Measurements from ENCODE around the gene ADAM19. TPM values are rescaled to one million over a fixed set of nuclear protein-coding genes. Genes with fewer than 3 reads are reported as not detected.
A peak's percentile ranks its signal among the peaks of the same experiment; 100 is the strongest.

ADAM19 gene
- total RNA-seq, 6 experiments from 2014 or later, result 75.4 to 152 (median 83.2) TPM

DNA sequence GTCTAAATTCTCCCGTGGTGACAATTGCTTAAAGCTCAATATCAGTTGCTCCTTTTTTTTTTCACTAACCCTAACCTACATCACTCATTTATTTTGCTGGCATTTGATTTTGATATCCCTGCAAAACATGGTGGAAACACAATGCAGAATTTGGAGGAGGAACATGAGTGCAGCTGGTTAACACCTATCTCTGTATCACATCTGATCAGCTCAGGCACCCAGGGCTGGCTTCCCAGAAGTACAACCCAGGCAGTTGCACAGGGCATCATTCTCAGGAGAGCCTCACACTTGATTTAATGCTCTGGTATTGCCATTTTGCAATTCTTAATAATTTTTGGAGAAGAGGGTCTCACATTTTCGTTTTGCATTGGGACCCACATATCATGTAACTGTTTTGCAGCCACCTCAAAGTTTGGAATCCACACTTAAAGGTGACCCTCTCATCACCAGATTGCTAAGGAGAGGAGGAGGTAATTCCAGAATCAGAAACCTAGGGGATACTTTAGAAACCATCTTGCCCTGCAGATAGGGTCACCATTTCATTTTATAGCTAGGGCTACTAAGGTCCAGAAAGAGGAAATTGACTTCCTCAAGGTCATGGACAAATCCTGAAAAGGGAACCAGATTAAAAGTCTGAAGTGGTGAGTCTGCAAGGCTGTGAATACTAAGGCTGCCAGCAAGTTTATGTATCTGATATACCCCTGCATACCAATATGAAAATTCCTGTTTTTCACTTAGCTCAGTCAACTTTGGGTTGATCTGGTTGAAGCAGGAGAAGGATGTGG, 19.3 kb upstream of the ADAM19 start:
- no peak overlapping the region for H3K27ac Mint-ChIP-seq
- no peak for TF ChIP-seq CTCF (IDR thresholded peaks at IDR 0.05)
- H3K4me3 Mint-ChIP-seq, result no peak overlapping the region
- no peaks in the 10 kb centered on the region; the same call in 1 of the 2 replicates for H3K27me3 Mint-ChIP-seq (ENCODE audit: insufficient read depth)
- peaks cover 7% of the 10 kb centered on the region; the same call in 1 of the 2 replicates for H3K36me3 Mint-ChIP-seq (ENCODE audit: low read depth)
- no peak for DNase-seq
- H3K9me3 Mint-ChIP-seq, result no peaks in the 10 kb centered on the region
- peaks cover 66% of the 10 kb centered on the region for H3K4me1 Mint-ChIP-seq (ENCODE audit: low read depth)

DNA sequence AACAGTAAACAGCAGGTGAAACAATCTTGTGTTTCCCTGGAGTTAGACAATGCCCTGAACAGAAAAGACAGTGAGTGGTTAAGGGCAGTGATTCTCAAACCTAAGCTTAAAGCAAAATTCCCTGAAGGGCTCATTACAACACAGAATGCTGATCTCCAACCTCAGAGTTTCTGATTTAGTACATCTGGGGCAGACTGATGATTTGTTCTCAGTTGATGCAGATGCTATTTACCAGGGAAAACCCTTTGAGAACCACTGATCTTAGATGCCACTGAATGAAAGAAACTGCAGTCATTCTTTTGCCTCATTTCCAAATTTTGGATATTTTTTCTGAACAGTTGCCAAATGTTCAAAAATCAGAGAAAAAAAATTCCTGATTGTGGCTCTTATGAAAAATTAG, 18.7 kb upstream of the ADAM19 start:
- no peak for DNase-seq
- H3K9me3 Mint-ChIP-seq, result no peaks in the 10 kb centered on the region
- H3K27me3 Mint-ChIP-seq (ENCODE audit: insufficient read depth), result no peaks in the 10 kb centered on the region; the same call in 1 of the 2 replicates
- no peak for TF ChIP-seq CTCF (IDR thresholded peaks at IDR 0.05)
- no peak overlapping the region for H3K4me3 Mint-ChIP-seq
- H3K27ac Mint-ChIP-seq, result no peak overlapping the region
- H3K4me1 Mint-ChIP-seq (ENCODE audit: low read depth), result peaks cover 70% of the 10 kb centered on the region
- H3K36me3 Mint-ChIP-seq (ENCODE audit: low read depth), result peaks cover 7% of the 10 kb centered on the region; the same call in 1 of the 2 replicates

- H3K4me3 Mint-ChIP-seq, result no peak overlapping the region
- peaks cover 62% of the 10 kb centered on the region for H3K4me1 Mint-ChIP-seq (ENCODE audit: low read depth)
- H3K36me3 Mint-ChIP-seq (ENCODE audit: low read depth), result peaks cover 7% of the 10 kb centered on the region; the same call in 1 of the 2 replicates
- H3K9me3 Mint-ChIP-seq, result no peaks in the 10 kb centered on the region
- no peak for TF ChIP-seq CTCF (IDR thresholded peaks at IDR 0.05)
- H3K27me3 Mint-ChIP-seq (ENCODE audit: insufficient read depth), result no peaks in the 10 kb centered on the region; the same call in 1 of the 2 replicates
- H3K27ac Mint-ChIP-seq, result no peak overlapping the region
- no peak for DNase-seq
Observed at GRCh38 chr5:157593052-157593757, 17.6 kb upstream of the ADAM19 start.

- H3K27me3 Mint-ChIP-seq (ENCODE audit: insufficient read depth), result no peaks in the 10 kb centered on the region; the same call in 1 of the 2 replicates
- peak overlapping the region; percentile 10; the same call in 1 of the 2 replicates for H3K27ac Mint-ChIP-seq
- H3K36me3 Mint-ChIP-seq (ENCODE audit: low read depth), result peaks cover 7% of the 10 kb centered on the region; the same call in 1 of the 2 replicates
- TF ChIP-seq CTCF (IDR thresholded peaks at IDR 0.05), result no peak
- peak overlapping the region; percentile 32; the same call in 1 of the 2 replicates for H3K4me3 Mint-ChIP-seq
- H3K4me1 Mint-ChIP-seq (ENCODE audit: low read depth), result peaks cover 59% of the 10 kb centered on the region
- no peak for DNase-seq
- no peaks in the 10 kb centered on the region for H3K9me3 Mint-ChIP-seq
Observed at GRCh38 chr5:157592594-157592993, 17.0 kb upstream of the ADAM19 start.

DNA sequence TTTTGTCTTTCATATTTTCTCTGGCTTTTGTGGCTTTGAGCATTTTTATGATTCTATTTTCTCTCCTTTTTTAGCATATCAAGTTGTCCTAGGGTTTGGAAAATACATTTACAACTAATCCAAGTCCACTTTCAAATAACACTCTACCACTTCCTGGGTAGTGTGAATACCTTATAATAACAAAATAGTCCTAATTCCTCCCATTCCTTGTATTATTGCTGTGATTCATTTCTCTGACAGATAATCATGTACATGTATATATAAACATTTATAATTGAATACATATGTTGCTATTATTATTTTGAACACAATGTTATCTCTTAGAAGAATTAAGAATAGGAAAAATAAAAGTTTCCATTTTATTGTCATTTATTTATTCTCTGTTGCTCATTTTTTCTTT, 14.9 kb upstream of the ADAM19 start:
- H3K4me3 Mint-ChIP-seq, result peak overlapping the region; percentile 38; the same call in 1 of the 2 replicates
- peaks cover 7% of the 10 kb centered on the region; the same call in 1 of the 2 replicates for H3K36me3 Mint-ChIP-seq (ENCODE audit: low read depth)
- DNase-seq, result no peak
- 0 out of 2 replicates have a peak overlapping the region, but pooled peaks have one; percentile 1 for H3K27ac Mint-ChIP-seq
- no peaks in the 10 kb centered on the region for H3K9me3 Mint-ChIP-seq
- H3K27me3 Mint-ChIP-seq (ENCODE audit: insufficient read depth), result no peaks in the 10 kb centered on the region; the same call in 1 of the 2 replicates
- peaks cover 57% of the 10 kb centered on the region for H3K4me1 Mint-ChIP-seq (ENCODE audit: low read depth)
- no peak for TF ChIP-seq CTCF (IDR thresholded peaks at IDR 0.05)

All from HFFc6 (cell line).